Lower leg skin (tissue), 3 donors: ENCODE measurements around the gene PPIP5K2.

Experiments
- POLR2A ChIP-seq, 2 donors: fragments of 450-650 bp; IDR thresholded peaks; one replicate each; pipeline ENCODE4 v1.6.1; 2016 to 2017; ENCODE audit warnings: antibody characterized with exemption in 2 of 2, mild to moderate bottlenecking in 1 of 2, moderate library complexity in 1 of 2
- TF ChIP-seq, protein P1 (sequence below), 3 donors: fragments of 450-650 bp; IDR thresholded peaks; one replicate each; pipeline ENCODE4 v1.5.1; 2016; ENCODE audit warnings: antibody characterized with exemption in 3 of 3, mild to moderate bottlenecking in 3 of 3, moderate library complexity in 2 of 3

DNA sequence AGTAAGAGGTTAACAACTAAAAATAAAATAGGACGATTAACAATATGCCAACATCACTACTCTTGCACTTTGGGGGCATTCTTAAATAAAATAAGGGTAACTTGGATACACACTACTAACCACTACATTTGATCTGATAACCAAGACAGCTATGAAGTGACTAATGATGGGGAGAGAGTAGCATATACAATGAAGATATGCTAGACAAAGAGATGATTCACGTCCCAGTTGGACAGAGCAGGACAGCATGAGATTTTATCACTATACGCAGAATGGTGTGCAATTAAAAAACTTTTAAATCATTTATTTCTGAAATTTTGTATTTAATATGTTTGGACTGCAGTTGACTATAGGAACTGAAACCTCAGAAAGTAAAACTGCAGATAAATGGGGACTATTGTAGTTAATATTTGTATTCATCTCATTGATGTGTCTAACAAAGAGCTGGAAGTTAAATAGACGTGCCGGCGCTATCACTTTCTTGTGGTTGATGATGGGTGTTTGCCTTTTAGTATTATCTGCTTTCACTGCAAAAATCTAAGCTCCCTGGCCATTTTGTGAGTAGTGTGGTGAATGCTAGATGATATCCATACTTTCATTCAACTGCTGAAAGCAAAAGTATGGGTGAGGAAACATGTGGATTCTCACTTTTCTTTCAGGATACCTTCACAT, 18.9 kb upstream of the PPIP5K2 start:
- TF ChIP-seq POLR2A (IDR thresholded peaks at IDR 0.05) = no peak
- TF ChIP-seq, protein P1, sequence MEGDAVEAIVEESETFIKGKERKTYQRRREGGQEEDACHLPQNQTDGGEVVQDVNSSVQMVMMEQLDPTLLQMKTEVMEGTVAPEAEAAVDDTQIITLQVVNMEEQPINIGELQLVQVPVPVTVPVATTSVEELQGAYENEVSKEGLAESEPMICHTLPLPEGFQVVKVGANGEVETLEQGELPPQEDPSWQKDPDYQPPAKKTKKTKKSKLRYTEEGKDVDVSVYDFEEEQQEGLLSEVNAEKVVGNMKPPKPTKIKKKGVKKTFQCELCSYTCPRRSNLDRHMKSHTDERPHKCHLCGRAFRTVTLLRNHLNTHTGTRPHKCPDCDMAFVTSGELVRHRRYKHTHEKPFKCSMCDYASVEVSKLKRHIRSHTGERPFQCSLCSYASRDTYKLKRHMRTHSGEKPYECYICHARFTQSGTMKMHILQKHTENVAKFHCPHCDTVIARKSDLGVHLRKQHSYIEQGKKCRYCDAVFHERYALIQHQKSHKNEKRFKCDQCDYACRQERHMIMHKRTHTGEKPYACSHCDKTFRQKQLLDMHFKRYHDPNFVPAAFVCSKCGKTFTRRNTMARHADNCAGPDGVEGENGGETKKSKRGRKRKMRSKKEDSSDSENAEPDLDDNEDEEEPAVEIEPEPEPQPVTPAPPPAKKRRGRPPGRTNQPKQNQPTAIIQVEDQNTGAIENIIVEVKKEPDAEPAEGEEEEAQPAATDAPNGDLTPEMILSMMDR (IDR thresholded peaks at IDR 0.05) = no peak
